TTC549 (cell line): ENCODE data around the gene BMPER.

Experiments
- FAIRE-seq: peaks from 2 replicates; lab custom pipeline; 2012; peaks lifted over from hg19 to GRCh38; lab: Jason Lieb, UNC

The BMPER gene

DNA sequence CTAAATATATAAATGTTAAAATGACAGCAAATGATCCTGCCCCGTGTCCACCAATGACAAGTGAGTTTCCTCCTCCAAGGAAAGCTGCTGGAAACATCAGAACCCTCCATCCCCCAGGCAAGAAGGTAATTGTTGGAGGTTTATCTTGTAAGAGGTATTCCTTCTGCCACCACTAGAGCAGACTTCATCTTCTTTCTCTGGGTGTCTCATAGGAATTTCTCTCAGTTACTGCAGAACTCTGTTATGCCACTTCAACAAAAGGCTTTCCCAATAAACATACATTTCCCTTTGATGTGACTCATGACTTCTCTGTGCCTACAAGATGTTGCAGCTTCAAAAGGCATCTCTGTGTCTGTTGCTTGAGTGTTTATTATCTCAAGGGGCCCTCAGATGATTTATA, 279.1 kb downstream of the BMPER start:
- no peak for FAIRE-seq

DNA sequence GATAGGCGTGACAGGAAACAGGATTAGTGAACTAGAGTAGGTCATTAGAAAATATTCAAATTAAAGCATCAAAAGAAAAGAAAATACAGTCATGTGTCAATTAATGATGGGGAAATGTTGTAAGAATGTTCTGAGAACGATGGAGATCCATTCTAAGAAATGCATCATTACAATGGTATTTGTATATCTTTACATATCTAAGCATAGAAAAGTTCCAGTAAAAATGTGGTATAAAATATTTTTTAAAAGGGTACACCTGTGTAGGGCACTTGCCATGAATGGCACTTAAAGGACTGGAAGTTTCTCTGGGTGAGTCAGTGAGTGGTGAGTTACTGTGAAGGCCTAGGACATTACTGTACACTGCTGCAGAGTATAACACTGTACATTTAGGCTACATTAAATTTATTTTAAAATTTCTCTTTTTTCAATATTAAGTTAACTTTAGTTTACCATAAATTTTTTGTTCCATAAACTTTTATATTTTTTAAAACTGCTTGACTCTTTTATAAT, 282.5 kb downstream of the BMPER start:
- no peak for FAIRE-seq

DNA sequence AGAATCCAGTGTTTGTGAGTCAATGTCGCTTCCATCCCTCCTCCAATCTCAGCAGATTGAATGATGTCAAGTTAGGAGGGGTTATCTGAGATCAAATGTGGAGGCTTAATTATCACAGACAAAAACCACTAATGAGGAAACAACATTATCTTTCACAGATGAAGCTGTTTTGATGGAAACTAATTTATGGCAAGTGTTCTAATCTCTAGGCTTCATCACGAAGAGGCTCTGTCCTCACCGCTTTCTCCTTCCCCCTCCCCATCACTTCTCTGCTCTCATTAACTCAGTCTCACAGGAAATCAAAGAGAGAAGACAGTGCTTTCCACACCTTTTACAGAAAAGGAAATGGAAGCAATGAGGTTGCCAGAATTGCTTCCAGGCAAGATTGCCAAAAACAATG, 283.7 kb downstream of the BMPER start:
- FAIRE-seq = no peak

DNA sequence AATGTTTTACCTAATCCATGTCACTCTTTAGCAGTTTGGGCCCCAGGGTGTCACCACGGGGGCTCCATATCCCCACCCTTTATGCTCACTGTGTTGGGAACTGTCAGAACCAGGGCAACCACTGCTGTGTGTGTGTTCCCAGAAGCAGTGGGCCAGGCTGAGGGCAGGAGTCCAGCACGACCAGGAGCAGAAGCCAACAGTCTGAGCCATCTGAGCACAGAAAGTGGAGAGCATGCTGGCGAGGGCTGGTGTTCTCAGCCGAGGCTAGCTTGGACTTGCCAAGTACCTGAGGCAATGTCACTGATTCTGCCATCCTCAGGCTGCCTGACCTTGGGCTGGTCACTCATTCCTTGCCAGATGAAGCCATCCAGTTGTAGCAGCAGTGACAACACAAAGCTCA, 285.0 kb downstream of the BMPER start:
- no peak for FAIRE-seq

DNA sequence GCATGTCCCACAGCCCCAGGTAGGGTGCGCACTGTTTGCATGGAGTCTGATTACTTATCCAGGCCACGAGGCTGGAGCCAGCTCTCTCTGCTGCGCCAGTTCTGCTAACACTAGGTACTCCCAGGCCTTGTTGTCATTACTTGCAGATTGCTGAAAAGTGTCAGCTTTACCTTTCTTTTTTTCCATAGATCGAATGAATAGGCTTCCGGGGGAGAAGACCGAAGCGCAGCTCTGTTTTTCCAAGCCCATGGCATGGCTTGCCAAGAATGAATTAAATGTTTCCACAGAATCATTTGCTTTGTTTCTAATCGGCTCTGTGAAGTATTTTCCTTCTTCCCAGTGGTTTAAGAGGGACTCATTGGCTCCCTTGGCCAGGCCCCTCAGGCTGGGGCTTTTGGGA, 285.8 kb downstream of the BMPER start:
- no peak for FAIRE-seq

DNA sequence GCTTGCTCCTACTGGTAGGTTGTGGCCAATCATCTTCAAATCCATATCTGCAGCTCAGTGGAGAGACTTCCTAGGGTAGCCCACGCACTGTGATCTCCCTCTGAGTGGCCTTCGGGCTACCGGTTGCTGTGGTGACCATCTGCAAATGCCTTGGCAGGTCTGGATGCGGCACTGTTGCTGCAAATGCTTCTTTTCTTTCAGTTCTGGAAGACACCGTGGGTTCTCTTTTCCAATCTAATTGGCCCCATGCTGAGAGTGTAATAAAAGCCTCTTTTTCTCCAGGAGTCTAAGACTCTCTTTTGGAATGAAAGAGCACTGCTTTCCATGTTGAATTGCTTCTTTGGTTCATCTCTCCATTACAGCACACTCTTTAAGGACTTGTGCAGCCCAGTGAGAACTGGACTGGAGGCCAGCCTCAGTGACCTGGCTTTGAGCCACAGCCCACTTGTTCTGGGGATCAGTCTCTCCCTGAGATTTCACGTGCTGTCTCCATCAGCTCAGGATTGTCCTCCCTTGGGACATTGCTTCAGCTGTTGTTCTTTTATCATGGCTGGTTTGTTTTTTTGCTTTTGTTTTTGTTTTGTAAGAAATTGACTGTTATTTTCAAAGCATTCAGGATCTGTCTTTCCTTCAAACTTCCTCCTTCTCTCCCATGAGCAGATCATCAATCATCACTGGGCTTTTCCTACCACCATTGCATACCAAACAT, 286.6 kb downstream of the BMPER start:
- no peak for FAIRE-seq

DNA sequence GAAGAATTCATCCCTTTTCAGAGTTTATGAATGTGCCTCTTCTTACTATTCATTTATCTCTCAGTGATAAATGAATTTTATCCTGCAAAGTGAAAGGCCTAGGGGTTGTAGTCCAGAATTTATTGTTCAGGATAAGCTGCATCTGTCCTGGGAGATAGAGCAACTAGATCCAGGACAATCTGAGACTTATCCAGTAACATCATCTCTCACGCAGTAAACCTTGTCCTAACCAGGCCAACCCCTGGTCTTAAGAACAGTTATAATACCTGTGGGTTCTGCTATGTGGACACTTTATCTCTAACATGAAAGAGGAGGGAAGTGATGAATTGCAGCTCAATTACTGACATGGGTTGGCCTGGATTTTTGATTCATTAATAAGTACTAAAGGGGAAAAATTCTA, 287.6 kb downstream of the BMPER start:
- no peak for FAIRE-seq

DNA sequence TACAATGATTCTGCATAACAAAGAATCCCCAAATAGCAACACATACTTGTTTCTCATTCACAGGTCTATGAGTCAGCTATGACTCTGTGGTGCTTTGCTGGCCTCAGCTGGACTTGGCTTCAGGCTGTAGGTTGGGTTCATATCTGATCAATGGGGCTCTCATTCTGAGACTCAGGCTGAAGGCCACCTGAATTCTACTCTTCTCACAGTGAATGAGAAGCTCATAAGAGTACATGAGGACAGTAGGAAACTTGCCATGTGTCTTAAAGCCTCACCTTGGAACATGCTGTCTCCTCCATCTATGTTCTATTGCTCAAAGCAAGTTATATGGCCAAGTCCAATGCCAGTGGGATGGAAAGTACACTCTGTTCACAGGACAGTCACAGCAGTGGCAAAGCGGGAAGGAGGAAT, 292.9 kb downstream of the BMPER start:
- no peak for FAIRE-seq
